HEK293 (cell line): ENCODE measurements around the gene UBIAD1.

Source experiments
- CTCF ChIA-PET: fragments of 350-600 bp; formaldehyde crosslinking; extraction: SDS; loops from one replicate; lab custom pipeline; 2021; ENCODE audit warnings: antibody characterized with exemption; lab: Yijun Ruan, JAX
- POLR2A ChIA-PET: fragments of 300-600 bp; formaldehyde crosslinking; extraction: SDS; loops from one replicate; lab custom pipeline; 2020; ENCODE audit warnings: antibody characterized with exemption, inconsistent platforms; lab: Yijun Ruan, JAX
- H3K27ac ChIP-seq: fragments of 200-500 bp; sonication (Bioruptor generic); 2 replicates; pipeline ENCODE4 v1.5.1; 2014; ENCODE audit warnings: low read depth, low read length, control low read depth, inconsistent platforms; ENCODE audit errors: extremely low read depth
- H3K36me3 ChIP-seq, 2 experiments: fragments of 200-500 bp in 1 of 2; sonication (Bioruptor generic) in 1 of 2; 1 replicate in 1 of 2; 2 replicates in 1 of 2; pipeline ENCODE4 v1.5.1; 2014 to 2017; ENCODE audit warnings: inconsistent platforms in 2 of 2, low read length in 2 of 2; ENCODE audit not compliant: control insufficient read depth in 2 of 2, insufficient read depth in 1 of 2
- H3K4me1 ChIP-seq: fragments of 200-500 bp; sonication (Bioruptor generic); 2 replicates; pipeline ENCODE4 v1.5.1; 2014; ENCODE audit warnings: mild to moderate bottlenecking, low read length, inconsistent platforms; ENCODE audit not compliant: control insufficient read depth, insufficient read depth
- H3K4me3 ChIP-seq: 2 replicates; pipeline ENCODE4 v1.5.1; 2011; ENCODE audit warnings: low read depth, mild to moderate bottlenecking, control low read depth, low read length, moderate library complexity
- H3K9me3 ChIP-seq: fragments of 200-500 bp; sonication (Bioruptor generic); 2 replicates; pipeline ENCODE4 v1.5.1; 2014; ENCODE audit warnings: low read depth, low read length, inconsistent platforms; ENCODE audit not compliant: control insufficient read depth, insufficient read depth
- BCL6B ChIP-seq: fragments of 450-650 bp; formaldehyde crosslinking; IDR thresholded peaks from 2 replicates; pipeline ENCODE4 v1.5.1; 2017; ENCODE audit warnings: missing biosample characterization, missing genetic modification characterization
- EGR2 ChIP-seq: fragments of 450-650 bp; formaldehyde crosslinking; IDR thresholded peaks from 2 replicates; pipeline ENCODE4 v1.5.1; 2016; ENCODE audit warnings: low read depth, missing biosample characterization, missing genetic modification characterization
- KLF1 ChIP-seq: fragments of 450-650 bp; formaldehyde crosslinking; IDR thresholded peaks from 2 replicates; pipeline ENCODE4 v1.5.1; 2016; ENCODE audit warnings: missing biosample characterization, missing genetic modification characterization
- KLF8 ChIP-seq: fragments of 450-650 bp; formaldehyde crosslinking; IDR thresholded peaks from 2 replicates; pipeline ENCODE4 v1.5.1; 2016; ENCODE audit warnings: missing biosample characterization, missing genetic modification characterization
- MYNN ChIP-seq: fragments of 450-650 bp; formaldehyde crosslinking; IDR thresholded peaks from 2 replicates; pipeline ENCODE4 v1.5.1; 2016; ENCODE audit warnings: missing biosample characterization, missing genetic modification characterization, borderline replicate concordance
- ZBTB21 ChIP-seq: fragments of 450-650 bp; formaldehyde crosslinking; IDR thresholded peaks from 2 replicates; pipeline ENCODE4 v1.5.1; 2017; ENCODE audit warnings: missing biosample characterization, missing genetic modification characterization
- ZBTB7A ChIP-seq: fragments of 450-650 bp; formaldehyde crosslinking; IDR thresholded peaks from 2 replicates; pipeline ENCODE4 v1.5.1; 2016; ENCODE audit warnings: low read depth, missing biosample characterization, missing genetic modification characterization
- ZFHX2 ChIP-seq: fragments of 450-650 bp; formaldehyde crosslinking; conservative IDR thresholded peaks from 2 replicates; pipeline ENCODE4 v1.5.1; 2016; ENCODE audit warnings: missing biosample characterization, missing genetic modification characterization
- ZFP3 ChIP-seq: fragments of 450-650 bp; formaldehyde crosslinking; IDR thresholded peaks from 2 replicates; pipeline ENCODE4 v1.5.1; 2016; ENCODE audit warnings: low read depth, missing biosample characterization, missing genetic modification characterization
- ZNF221 ChIP-seq: fragments of 450-650 bp; formaldehyde crosslinking; IDR thresholded peaks from 2 replicates; pipeline ENCODE4 v1.5.1; 2017; ENCODE audit warnings: missing biosample characterization, missing genetic modification characterization, borderline replicate concordance
- ZNF248 ChIP-seq: fragments of 450-650 bp; formaldehyde crosslinking; IDR thresholded peaks from 2 replicates; pipeline ENCODE4 v1.5.1; 2017; ENCODE audit warnings: missing biosample characterization, missing genetic modification characterization
- ZNF266 ChIP-seq: fragments of 450-650 bp; formaldehyde crosslinking; IDR thresholded peaks from 2 replicates; pipeline ENCODE4 v1.5.1; 2016; ENCODE audit warnings: missing biosample characterization, missing genetic modification characterization, low read depth
- ZNF324 ChIP-seq: fragments of 450-650 bp; formaldehyde crosslinking; IDR thresholded peaks from 2 replicates; pipeline ENCODE4 v1.5.1; 2016; ENCODE audit warnings: missing biosample characterization, missing genetic modification characterization
- ZNF558 ChIP-seq: fragments of 450-650 bp; formaldehyde crosslinking; IDR thresholded peaks from 2 replicates; pipeline ENCODE4 v1.5.1; 2016; ENCODE audit warnings: missing biosample characterization, missing genetic modification characterization
- ZNF560 ChIP-seq: fragments of 450-650 bp; formaldehyde crosslinking; IDR thresholded peaks from 2 replicates; pipeline ENCODE4 v1.5.1; 2017; ENCODE audit warnings: missing biosample characterization, missing genetic modification characterization, borderline replicate concordance
- ZNF639 ChIP-seq: fragments of 450-650 bp; formaldehyde crosslinking; IDR thresholded peaks from 2 replicates; pipeline ENCODE4 v1.5.1; 2016; ENCODE audit warnings: missing biosample characterization, missing genetic modification characterization
- ZNF701 ChIP-seq: fragments of 450-650 bp; formaldehyde crosslinking; IDR thresholded peaks from 2 replicates; pipeline ENCODE4 v1.5.1; 2016; ENCODE audit warnings: missing biosample characterization, missing genetic modification characterization
- ZNF747 ChIP-seq: fragments of 450-650 bp; formaldehyde crosslinking; IDR thresholded peaks from 2 replicates; pipeline ENCODE4 v1.5.1; 2016; ENCODE audit warnings: missing biosample characterization, missing genetic modification characterization
- TF ChIP-seq, protein P1 (sequence below): fragments of 450-650 bp; formaldehyde crosslinking; IDR thresholded peaks from 2 replicates; pipeline ENCODE4 v1.5.1; 2016; ENCODE audit warnings: missing biosample characterization, missing genetic modification characterization
- TF ChIP-seq, protein P2 (sequence below): fragments of 450-650 bp; formaldehyde crosslinking; IDR thresholded peaks from 2 replicates; pipeline ENCODE4 v1.5.1; 2016; ENCODE audit warnings: missing biosample characterization, missing genetic modification characterization, borderline replicate concordance
- TF ChIP-seq, protein P3 (sequence below): fragments of 450-650 bp; IDR thresholded peaks from 2 replicates; pipeline ENCODE4 v1.5.1; 2018; ENCODE audit warnings: missing biosample characterization, missing genetic modification characterization

UBIAD1 gene

GRCh38 chr1:11238311-11238710 lies 34.7 kb upstream of the UBIAD1 start (continued):
- TF ChIP-seq ZNF248 (no peak), BCL6B (tag by site-specific recombination) (no peak)
- TF ChIP-seq, protein P1, sequence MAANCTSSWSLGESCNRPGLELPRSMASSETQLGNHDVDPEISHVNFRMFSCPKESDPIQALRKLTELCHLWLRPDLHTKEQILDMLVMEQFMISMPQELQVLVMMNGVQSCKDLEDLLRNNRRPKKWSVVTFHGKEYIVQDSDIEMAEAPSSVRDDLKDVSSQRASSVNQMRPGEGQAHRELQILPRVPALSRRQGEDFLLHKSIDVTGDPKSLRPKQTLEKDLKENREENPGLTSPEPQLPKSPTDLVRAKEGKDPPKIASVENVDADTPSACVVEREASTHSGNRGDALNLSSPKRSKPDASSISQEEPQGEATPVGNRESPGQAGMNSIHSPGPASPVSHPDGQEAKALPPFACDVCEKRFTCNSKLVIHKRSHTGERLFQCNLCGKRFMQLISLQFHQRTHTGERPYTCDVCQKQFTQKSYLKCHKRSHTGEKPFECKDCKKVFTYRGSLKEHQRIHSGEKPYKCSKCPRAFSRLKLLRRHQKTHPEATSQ (tag by site-specific recombination), result no peak
- TF ChIP-seq, protein P2, sequence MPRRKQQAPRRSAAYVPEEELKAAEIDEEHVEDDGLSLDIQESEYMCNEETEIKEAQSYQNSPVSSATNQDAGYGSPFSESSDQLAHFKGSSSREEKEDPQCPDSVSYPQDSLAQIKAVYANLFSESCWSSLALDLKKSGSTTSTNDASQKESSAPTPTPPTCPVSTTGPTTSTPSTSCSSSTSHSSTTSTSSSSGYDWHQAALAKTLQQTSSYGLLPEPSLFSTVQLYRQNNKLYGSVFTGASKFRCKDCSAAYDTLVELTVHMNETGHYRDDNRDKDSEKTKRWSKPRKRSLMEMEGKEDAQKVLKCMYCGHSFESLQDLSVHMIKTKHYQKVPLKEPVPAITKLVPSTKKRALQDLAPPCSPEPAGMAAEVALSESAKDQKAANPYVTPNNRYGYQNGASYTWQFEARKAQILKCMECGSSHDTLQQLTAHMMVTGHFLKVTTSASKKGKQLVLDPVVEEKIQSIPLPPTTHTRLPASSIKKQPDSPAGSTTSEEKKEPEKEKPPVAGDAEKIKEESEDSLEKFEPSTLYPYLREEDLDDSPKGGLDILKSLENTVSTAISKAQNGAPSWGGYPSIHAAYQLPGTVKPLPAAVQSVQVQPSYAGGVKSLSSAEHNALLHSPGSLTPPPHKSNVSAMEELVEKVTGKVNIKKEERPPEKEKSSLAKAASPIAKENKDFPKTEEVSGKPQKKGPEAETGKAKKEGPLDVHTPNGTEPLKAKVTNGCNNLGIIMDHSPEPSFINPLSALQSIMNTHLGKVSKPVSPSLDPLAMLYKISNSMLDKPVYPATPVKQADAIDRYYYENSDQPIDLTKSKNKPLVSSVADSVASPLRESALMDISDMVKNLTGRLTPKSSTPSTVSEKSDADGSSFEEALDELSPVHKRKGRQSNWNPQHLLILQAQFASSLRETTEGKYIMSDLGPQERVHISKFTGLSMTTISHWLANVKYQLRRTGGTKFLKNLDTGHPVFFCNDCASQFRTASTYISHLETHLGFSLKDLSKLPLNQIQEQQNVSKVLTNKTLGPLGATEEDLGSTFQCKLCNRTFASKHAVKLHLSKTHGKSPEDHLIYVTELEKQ (tag by site-specific recombination), result no peak

DNA sequence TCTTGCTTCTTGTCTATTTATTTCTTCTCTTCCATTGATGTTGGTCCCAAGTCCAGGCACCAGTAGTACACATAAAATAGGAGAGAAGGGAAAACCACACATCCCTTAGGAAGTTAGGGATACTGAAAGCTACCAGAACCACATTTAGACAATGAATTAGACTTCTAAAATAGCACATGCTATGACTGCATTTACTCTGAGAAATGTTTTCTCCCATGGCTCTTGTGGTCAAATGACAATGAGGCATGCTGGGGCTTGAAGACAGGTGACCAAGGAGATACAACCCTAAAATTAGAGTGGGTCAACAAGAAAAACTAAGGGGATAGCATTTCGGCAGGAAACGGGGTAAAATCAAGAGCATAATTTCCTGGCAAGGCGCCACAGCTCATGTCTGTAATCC lies 27.8 kb upstream of the UBIAD1 start:
- no peaks in the 10 kb centered on the region for H3K4me1 ChIP-seq
- TF ChIP-seq ZNF639 (no peak), ZNF558 (no peak), ZBTB7A (tag by site-specific recombination) (no peak), ZNF266 (tag by site-specific recombination) (no peak), ZFHX2 (tag by site-specific recombination) (no peak), ZNF560 (tag by site-specific recombination) (no peak), ZNF701 (tag by site-specific recombination) (no peak), ZNF747 (tag by site-specific recombination) (no peak), ZNF221 (tag by site-specific recombination) (no peak), KLF8 (tag by site-specific recombination) (no peak), ZBTB21 (tag by site-specific recombination) (no peak), MYNN (tag by site-specific recombination) (no peak), EGR2 (tag by site-specific recombination) (no peak), ZNF324 (tag by site-specific recombination) (no peak), ZFP3 (tag by site-specific recombination) (no peak), KLF1 (tag by site-specific recombination) (no peak)
- TF ChIP-seq, protein P3, sequence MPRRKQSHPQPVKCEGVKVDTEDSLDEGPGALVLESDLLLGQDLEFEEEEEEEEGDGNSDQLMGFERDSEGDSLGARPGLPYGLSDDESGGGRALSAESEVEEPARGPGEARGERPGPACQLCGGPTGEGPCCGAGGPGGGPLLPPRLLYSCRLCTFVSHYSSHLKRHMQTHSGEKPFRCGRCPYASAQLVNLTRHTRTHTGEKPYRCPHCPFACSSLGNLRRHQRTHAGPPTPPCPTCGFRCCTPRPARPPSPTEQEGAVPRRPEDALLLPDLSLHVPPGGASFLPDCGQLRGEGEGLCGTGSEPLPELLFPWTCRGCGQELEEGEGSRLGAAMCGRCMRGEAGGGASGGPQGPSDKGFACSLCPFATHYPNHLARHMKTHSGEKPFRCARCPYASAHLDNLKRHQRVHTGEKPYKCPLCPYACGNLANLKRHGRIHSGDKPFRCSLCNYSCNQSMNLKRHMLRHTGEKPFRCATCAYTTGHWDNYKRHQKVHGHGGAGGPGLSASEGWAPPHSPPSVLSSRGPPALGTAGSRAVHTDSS (tag by site-specific recombination), result no peak
- ChIA-PET CTCF (interaction anchor here (0.9 kb wide), 1 partner anchor 400 kb away, joined by 3 read pairs; no protein-coding TSS in a partner anchor), POLR2A (no interaction called here)
- peaks cover 31 to 84% of the 10 kb centered on the region in 2 experiments for H3K36me3 ChIP-seq
- H3K4me3 ChIP-seq, result no peak overlapping the region
- no peaks in the 10 kb centered on the region for H3K9me3 ChIP-seq
- H3K27ac ChIP-seq, result no peak overlapping the region
